Cardiac atrium fibroblast (primary cell): ENCODE measurements around the gene AKAP3. TPM values are rescaled to one million over a fixed set of nuclear protein-coding genes. Genes with fewer than 3 reads are reported as not detected.

Experiments
- total RNA-seq: library from RNA; depleted of rRNA; stranded (reverse); fragments of >200 nt; gene quantifications from 2 replicates; pipeline ENCODE4 v1.2.3, GENCODE V29; 2015

AKAP3 gene
- total RNA-seq, result 0.16 and 0.18 TPM in 2 replicates

GRCh38 chr12:4648501-4649357 is at the start of gene AKAP3, which contains the start of gene NDUFA9:
TSS of gene AKAP3 (minus strand) at chr12:4649051. CDS start at chr12:4638196, 10,855 bp downstream.
TSS of gene NDUFA9 (plus strand) at chr12:4649114. CDS start at chr12:4649127, 13 bp downstream.

Other genes starting within 250 kb of the AKAP3 start
- not detected in 2 replicates for gene FGF6, start 203.2 kb downstream of the AKAP3 start, total RNA-seq
- gene RAD51AP1, start 110.2 kb downstream of the AKAP3 start, total RNA-seq, result 2.2 and 6.5 TPM in 2 replicates
- gene DYRK4, start 86.8 kb downstream of the AKAP3 start, total RNA-seq, result 38.8 and 58.3 TPM in 2 replicates
- 25.6 and 40.7 TPM in 2 replicates for gene NDUFA9, start 63 bp upstream of the AKAP3 start, total RNA-seq
- gene GALNT8, start 71.3 kb upstream of the AKAP3 start, total RNA-seq, result under 0.01 TPM in 1 of 2 replicates, not detected in the other